DOHH2 (cell line): ENCODE measurements around the gene KIR2DL3.
A peak's percentile ranks its signal among the peaks of the same experiment; 100 is the strongest.
"Not testable (repeated sequence)": the region's sequence is repeated elsewhere in the genome, so short reads cannot be mapped to it uniquely, and the experiment has no call there.

Experiments
- H3F3A ChIP-seq: fragments of 200-600 bp; sonication (generic), shearing (Covaris generic); 2 replicates; pipeline ENCODE4 v1.6.0; 2016; ENCODE audit warnings: antibody characterized with exemption, mild to moderate bottlenecking; ENCODE audit not compliant: control insufficient read depth, insufficient read depth
- H3K27ac ChIP-seq: fragments of 200-600 bp; sonication (generic); 2 replicates; pipeline ENCODE4 v1.5.1; 2014; ENCODE audit warnings: low read depth, mild to moderate bottlenecking, low read length, moderate library complexity
- H3K27me3 ChIP-seq: fragments of 200-600 bp; sonication (generic); 2 replicates; pipeline ENCODE4 v1.6.1; 2014; ENCODE audit warnings: mild to moderate bottlenecking, low read length, mixed read lengths; ENCODE audit not compliant: control insufficient read depth
- H3K36me3 ChIP-seq: fragments of 200-600 bp; sonication (generic); 2 replicates; pipeline ENCODE4 v1.6.1; 2014; ENCODE audit warnings: mild to moderate bottlenecking, low read length, moderate library complexity, mixed read lengths; ENCODE audit not compliant: control insufficient read depth
- H3K4me1 ChIP-seq: fragments of 200-600 bp; sonication (generic); 2 replicates; pipeline ENCODE4 v1.6.1; 2014; ENCODE audit warnings: mild to moderate bottlenecking, low read length, mixed read lengths; ENCODE audit not compliant: control insufficient read depth
- H3K4me2 ChIP-seq: fragments of 200-600 bp; sonication (generic); 2 replicates; pipeline ENCODE4 v1.6.0; 2014; ENCODE audit warnings: mild to moderate bottlenecking, low read length, moderate library complexity
- H3K4me3 ChIP-seq: fragments of 200-600 bp; sonication (generic); 2 replicates; pipeline ENCODE4 v1.5.1; 2014; ENCODE audit warnings: mild to moderate bottlenecking, low read length, mixed read lengths
- H3K79me2 ChIP-seq: fragments of 200-600 bp; sonication (generic); 2 replicates; pipeline ENCODE4 v1.6.1; 2014; ENCODE audit warnings: mild to moderate bottlenecking, low read length, mixed read lengths; ENCODE audit not compliant: control insufficient read depth
- H3K9me2 ChIP-seq: fragments of 200-600 bp; sonication (generic); replicated peaks from 2 replicates; pipeline ENCODE4 v1.6.1; 2014; ENCODE audit warnings: mild to moderate bottlenecking, low read length, mixed read lengths; ENCODE audit not compliant: control insufficient read depth
- H3K9me3 ChIP-seq: fragments of 200-600 bp; sonication (generic); 2 replicates; pipeline ENCODE4 v1.6.1; 2014; ENCODE audit warnings: antibody characterized with exemption, low read length, mixed read lengths; ENCODE audit not compliant: control insufficient read depth, insufficient read depth
- H4K20me1 ChIP-seq: fragments of 200-600 bp; sonication (generic); 2 replicates; pipeline ENCODE4 v1.6.0; 2014; ENCODE audit warnings: low read depth, mild to moderate bottlenecking, antibody characterized with exemption, low read length, moderate library complexity; ENCODE audit not compliant: control insufficient read depth, insufficient read depth
- EZH2phosphoT487 ChIP-seq: fragments of 200-600 bp; sonication (generic); IDR thresholded peaks from 2 replicates; pipeline ENCODE4 v1.6.1; 2017; ENCODE audit warnings: borderline replicate concordance, mild to moderate bottlenecking, antibody characterized with exemption, low read length, moderate library complexity, mixed read lengths
- TF ChIP-seq, protein P1 (sequence below): fragments of 200-600 bp; sonication (generic); IDR thresholded peaks from one replicate; pipeline ENCODE4 v1.5.1; 2014; ENCODE audit warnings: antibody characterized with exemption, mild to moderate bottlenecking, low read depth, low read length; ENCODE audit not compliant: poor library complexity, severe bottlenecking

The KIR2DL3 gene

DNA sequence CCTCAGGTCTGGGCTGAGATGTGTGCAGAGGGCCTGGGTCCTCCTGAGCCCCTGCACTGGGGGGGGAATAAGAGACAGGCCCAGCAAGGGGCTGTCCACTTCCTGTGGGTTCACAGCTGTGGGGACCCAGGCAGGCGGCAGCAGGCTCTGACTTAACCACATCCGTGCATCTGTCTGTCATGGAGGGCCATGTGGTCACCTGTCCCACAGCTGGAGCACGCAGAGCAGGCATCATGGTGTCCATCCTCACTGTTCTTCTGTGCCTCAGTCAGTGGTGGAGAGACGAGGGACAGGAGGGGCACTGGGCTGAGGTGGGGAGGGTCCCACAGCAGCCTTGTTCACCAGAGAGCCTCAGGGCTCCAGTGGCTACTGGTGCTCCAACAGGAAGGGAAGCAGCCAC lies 30.4 kb upstream of the KIR2DL3 start:
- Histone ChIP-seq H3K36me3 (no peaks in the 10 kb centered on the region), H3K27me3 (peaks cover 9% of the 10 kb centered on the region; the same call in 1 of the 2 replicates), H3K9me2 (no peaks in the 10 kb centered on the region), H3K4me2 (peak overlapping the region; percentile 32), H3K27ac (no peak overlapping the region), H4K20me1 (no peaks in the 10 kb centered on the region), H3K4me1 (peaks cover 13% of the 10 kb centered on the region), H3K9me3 (no peaks in the 10 kb centered on the region), H3K4me3 (0 out of 2 replicates have a peak overlapping the region, but pooled peaks have one; percentile 9), H3F3A (peaks cover 4% of the 10 kb centered on the region; the same call in 1 of the 2 replicates), H3K79me2 (no peaks in the 10 kb centered on the region)
- TF ChIP-seq, protein P1, sequence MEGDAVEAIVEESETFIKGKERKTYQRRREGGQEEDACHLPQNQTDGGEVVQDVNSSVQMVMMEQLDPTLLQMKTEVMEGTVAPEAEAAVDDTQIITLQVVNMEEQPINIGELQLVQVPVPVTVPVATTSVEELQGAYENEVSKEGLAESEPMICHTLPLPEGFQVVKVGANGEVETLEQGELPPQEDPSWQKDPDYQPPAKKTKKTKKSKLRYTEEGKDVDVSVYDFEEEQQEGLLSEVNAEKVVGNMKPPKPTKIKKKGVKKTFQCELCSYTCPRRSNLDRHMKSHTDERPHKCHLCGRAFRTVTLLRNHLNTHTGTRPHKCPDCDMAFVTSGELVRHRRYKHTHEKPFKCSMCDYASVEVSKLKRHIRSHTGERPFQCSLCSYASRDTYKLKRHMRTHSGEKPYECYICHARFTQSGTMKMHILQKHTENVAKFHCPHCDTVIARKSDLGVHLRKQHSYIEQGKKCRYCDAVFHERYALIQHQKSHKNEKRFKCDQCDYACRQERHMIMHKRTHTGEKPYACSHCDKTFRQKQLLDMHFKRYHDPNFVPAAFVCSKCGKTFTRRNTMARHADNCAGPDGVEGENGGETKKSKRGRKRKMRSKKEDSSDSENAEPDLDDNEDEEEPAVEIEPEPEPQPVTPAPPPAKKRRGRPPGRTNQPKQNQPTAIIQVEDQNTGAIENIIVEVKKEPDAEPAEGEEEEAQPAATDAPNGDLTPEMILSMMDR = no peak
- TF ChIP-seq EZH2phosphoT487 = no peak

DNA sequence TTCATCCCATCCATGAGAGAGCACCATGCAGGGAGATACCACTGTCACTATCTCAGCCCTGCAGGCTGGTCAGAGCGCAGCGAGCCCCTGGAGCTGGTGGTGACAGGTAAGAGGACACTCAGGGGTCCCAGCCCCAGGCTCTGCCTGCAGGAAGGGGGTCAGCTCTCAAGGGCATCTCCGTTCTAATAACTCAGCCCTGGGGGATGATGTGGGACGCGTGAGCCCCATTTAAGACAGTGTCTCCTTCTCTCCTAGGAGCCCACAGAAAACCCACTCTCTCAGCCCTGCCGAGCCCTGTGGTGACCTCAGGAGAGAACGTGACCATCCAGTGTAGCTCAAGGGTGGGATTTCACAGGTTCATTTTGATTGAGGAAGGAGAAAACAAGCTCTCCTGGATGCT lies 29.5 kb upstream of the KIR2DL3 start:
- no peaks in the 10 kb centered on the region for H3K9me3 ChIP-seq
- H3K79me2 ChIP-seq = no peaks in the 10 kb centered on the region
- TF ChIP-seq, protein P1 = no peak
- TF ChIP-seq EZH2phosphoT487 = no peak
- H3K4me2 ChIP-seq = peak overlapping the region; percentile 32; the same call in 1 of the 2 replicates
- H3K27ac ChIP-seq = no peak overlapping the region
- H3K36me3 ChIP-seq = no peaks in the 10 kb centered on the region
- peaks cover 7% of the 10 kb centered on the region; the same call in 1 of the 2 replicates for H3K27me3 ChIP-seq
- peaks cover 13% of the 10 kb centered on the region for H3K4me1 ChIP-seq
- no peaks in the 10 kb centered on the region for H3K9me2 ChIP-seq
- no peak overlapping the region for H3K4me3 ChIP-seq
- H3F3A ChIP-seq = peaks cover 4% of the 10 kb centered on the region; the same call in 1 of the 2 replicates
- no peaks in the 10 kb centered on the region for H4K20me1 ChIP-seq

DNA sequence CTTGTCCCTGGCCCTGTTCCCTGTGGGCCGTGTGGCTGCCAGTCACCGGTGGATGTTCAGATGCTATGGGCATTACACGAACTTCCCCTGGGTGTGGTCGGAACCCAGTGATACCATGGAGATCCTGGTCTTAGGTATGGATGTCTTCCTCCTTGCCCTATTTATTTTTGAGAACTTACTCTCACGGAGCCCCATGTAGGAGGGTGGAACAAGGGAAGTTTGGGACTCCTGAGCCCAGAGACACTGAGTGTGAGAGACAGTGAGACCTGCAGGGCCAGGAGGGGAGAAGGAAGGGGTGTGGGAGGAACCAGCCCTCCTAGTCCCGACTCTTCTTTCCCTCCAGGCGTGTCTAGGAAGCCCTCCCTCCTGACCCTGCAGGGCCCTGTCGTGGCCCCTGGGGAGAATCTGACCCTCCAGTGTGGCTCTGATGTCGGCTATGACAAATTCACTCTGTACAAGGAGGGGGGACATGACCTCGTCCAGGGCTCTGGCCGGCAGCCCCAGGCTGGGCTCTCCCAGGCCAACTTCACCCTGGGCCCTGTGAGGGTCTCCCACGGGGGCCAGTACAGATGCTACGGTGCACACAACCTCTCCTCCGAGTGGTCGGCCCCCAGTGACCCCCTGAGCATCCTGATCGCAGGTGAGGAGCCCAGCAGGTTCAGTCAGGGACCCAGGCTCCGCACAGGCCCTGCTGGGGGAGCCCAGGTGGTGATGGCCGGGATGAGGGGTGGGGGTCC lies 28.9 kb upstream of the KIR2DL3 start:
- Histone ChIP-seq H3K36me3 (no peaks in the 10 kb centered on the region), H3K4me2 (no peak overlapping the region), H4K20me1 (no peaks in the 10 kb centered on the region), H3K27me3 (peaks cover 1% of the 10 kb centered on the region; the same call in 1 of the 2 replicates), H3F3A (peaks cover 4% of the 10 kb centered on the region; the same call in 1 of the 2 replicates), H3K9me3 (no peaks in the 10 kb centered on the region), H3K4me1 (peaks cover 13% of the 10 kb centered on the region), H3K79me2 (no peaks in the 10 kb centered on the region), H3K4me3 (no peak overlapping the region), H3K27ac (no peak overlapping the region), H3K9me2 (no peaks in the 10 kb centered on the region)
- no peak for TF ChIP-seq EZH2phosphoT487
- TF ChIP-seq, protein P1 = no peak

DNA sequence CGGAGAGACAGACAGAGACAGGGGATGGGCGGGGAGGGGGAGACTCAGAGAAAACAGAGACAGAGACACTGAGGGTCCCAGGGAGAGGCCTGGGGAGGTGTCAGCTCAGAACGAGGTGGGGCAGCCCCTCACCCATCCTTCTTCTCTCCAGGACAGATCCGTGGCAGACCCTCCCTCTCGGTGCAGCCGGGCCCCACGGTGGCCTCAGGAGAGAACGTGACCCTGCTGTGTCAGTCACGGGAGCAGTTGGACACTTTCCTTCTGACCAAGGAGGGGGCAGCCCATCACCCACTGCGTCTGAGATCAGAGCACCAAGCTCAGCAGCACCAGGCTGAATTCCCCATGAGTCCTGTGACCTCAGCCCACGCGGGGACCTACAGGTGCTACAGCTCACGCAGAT lies 28.4 kb upstream of the KIR2DL3 start:
- H3K9me2 ChIP-seq, H4K20me1 ChIP-seq, H3K27ac ChIP-seq, H3K4me3 ChIP-seq, H3K4me2 ChIP-seq, H3F3A ChIP-seq, H3K9me3 ChIP-seq, H3K79me2 ChIP-seq, H3K27me3 ChIP-seq, H3K36me3 ChIP-seq: not testable (repeated sequence)
- H3K4me1 ChIP-seq = peaks cover 13% of the 10 kb centered on the region
